HG02973 (cell line): Measurements from ENCODE around the gene TLR2.

Experiments used
- ATAC-seq: cut with Tn5 transposase; IDR thresholded peaks from one replicate; pipeline ENCODE4 v1.9.1; 2021; ENCODE audit warnings: moderate library complexity; ENCODE audit not compliant: unreplicated experiment

The TLR2 gene

DNA sequence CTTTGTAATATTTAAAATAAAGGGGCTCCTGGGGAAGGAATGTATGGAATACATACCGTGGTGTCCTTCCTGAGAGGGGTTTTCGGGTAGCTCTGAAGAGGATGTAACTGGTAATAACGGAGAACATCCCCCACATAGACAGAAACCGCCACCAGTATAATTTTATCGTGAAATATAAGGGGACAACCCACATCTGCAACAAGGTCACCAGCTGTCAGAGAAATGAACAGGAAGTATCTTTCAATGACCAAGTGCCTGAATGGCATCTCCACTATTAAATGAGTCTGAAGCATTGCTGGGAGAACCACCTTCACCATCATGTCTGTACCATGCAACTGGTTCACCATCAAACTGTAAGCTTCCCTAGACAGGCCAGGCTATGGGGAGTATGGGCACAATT, 44.1 kb downstream of the TLR2 start:
- ATAC-seq = no peak

DNA sequence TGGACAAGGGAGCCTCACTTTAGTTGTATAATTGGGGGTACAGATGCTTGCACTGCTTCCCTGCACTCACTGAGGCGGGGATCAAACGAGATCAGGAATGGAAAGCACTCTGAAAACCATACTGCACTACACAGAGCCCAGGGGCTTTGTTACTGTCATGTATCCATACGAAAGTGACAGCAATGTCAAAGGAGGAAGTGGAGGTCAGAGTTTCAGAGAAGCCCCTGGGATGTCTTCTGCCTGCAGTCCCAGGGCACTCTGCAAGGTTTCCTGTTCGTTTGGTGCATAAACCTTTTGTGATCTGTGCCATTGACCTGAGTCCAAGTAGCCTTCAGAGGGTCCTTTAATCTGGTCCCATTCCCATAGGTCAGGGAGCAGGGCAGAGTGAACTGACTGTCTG, 44.6 kb downstream of the TLR2 start:
- peak; percentile 64 for ATAC-seq

- no peak for ATAC-seq
Measured at GRCh38 chr4:153729895-153730294, 45.8 kb downstream of the TLR2 start.

DNA sequence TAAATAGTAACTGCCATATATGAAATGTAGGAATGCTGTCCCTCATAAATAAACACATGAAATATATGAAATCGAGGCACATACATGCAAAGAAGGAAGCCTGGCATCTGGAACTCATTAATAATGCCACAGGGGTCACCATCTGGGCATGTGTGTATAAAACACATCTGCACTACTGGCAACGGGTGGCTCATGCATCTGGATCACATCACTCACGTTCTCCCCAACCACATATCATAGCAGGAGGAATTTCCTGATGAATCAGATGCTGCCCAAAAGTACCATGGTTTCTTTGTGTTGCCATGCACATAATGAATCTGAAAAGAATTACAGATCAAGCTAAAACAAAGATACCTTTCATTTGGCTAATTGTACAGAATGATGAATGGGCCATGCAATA, 47.2 kb downstream of the TLR2 start:
- ATAC-seq = no peak

DNA sequence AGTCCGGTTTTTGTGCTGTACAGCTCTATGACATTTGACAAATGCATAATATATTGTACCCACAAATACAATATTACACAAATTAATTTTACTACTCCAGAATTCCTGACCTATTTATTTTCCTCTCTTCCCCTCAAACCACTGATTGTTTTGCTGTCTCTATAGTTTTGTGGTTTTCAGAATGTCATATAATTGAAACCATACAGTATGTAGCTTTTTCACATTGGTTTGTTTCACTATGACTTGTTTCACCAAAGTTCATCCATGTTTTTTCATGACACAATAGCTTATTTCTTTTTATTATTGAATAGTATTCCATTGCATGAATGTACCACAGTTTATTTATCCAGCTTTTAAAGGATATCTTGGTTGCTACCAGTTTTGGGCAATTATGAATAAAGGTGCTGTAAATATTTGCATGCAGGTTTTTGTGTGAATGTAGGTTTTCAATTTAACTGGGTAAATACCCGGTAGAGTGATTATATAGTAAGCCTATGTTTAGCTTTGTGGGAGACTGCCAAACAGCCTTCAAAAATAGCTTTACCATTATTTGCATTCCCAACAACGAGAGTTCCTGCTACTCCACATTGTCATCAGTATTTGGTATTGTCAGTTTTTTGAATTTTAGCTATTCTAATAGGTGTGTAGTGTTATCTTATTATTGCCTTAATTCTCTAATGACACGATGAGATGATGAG, 49.8 kb downstream of the TLR2 start:
- ATAC-seq = peak; percentile 73

GRCh38 chr4:153735906-153736461, 51.9 kb downstream of the TLR2 start:
- ATAC-seq = no peak

DNA sequence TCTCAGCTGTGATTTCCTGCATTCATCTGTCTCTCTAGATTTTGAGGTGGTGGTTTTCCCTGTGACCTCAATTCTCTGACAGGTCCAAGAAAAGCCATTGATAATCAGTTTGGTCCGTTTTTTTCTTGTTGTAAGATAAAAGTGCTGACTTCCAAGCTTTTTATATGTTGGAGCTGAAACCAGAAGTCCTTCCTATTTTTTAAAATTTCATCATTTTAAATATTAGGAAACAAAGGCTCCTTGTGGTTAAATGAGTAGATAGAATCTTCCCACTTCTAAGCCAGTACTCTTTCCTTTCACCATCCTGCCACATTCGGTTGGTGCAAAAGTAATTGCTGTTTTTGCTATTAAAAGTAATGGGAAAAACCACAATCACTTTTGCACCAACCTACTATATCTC, 57.5 kb downstream of the TLR2 start:
- no peak for ATAC-seq

DNA sequence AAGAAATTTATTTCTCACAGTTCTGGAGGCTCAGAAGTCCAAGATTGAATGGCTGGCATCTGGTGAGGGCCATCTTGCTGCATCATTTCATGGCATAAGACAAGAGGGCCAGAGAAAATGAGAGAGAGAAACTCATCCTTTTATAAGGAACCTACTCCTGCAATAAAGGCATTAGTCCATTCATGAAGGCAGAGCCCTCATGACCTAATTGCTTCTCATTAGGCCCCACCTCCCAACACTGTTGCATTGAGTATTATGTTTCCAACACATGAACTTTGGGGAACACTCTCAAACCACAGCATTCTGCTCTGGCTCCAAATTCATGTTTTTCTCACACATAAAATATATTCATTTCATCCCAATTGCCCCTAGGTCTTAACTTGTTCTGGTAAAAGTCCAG, 61.6 kb downstream of the TLR2 start:
- ATAC-seq = no peak

GRCh38 chr4:153747406-153747955, 63.4 kb downstream of the TLR2 start:
- no peak for ATAC-seq

DNA sequence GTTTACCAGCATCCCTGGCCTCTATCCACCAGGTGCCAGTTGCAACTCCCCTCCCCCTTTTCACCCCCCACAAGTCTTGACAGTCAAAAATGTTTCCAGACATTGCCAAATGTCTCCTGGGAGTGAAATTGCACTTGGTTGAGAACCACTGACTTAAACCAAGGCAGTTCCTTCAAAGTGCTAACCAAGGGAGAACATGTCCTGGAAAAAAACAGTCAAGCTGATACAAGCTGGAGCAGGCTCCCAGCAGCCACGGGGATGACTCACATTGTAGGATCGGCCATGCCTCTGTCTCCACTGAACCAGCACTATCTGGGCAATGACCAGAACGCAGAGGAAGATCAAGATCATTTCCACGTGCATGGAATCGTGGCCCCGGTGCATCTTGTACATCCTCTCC, 64.3 kb downstream of the TLR2 start:
- no peak for ATAC-seq

DNA sequence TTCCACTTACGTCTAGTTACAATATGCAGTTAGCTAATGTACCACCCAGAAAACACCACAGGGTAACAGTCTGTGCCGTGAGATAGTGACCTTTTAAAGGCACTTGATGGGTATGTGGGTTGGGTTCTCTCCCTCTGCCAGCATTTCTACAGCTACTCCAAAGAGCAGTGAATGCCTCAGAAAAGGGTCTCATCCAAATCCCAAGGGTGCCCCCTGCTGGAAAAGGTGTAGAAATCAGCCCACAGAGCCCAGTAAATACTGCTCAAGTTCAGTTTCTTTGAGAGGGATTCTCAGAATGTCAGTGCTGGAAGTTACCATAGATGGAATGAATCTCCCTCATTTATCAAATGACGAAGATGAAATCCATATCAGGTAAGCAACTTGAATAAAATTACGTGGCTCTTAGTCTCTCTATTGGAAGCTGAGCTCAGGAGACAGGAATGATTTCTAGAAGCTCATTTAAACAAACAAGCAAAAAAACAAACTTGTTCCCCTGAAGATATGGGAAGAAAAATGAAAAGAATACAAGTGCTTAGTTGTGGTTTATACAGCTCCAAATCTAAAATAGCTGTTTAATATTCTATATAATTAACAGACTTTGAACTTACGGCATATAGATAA, 66.2 kb downstream of the TLR2 start:
- ATAC-seq = peak; percentile 89

GRCh38 chr4:153755186-153755585, 71.1 kb downstream of the TLR2 start:
- ATAC-seq = no peak
